ENCODE data around the gene THAP4. TPM values are rescaled to one million over a fixed set of nuclear protein-coding genes. Genes with fewer than 3 reads are reported as not detected.
"Not testable (repeated sequence)": the region's sequence is repeated elsewhere in the genome, so short reads cannot be mapped to it uniquely, and the experiment has no call there.

Gene THAP4
- total RNA-seq, 3 donors from 2014 or later = 35.3 to 45.9 (median 38.1) TPM

- Histone ChIP-seq H3K27me3 (no peaks in the 10 kb centered on the region), H3K9me3 (no peaks in the 10 kb centered on the region), H3K27ac (no peak overlapping the region), H3K4me1 (no peaks in the 10 kb centered on the region), H3K4me3 (no peak overlapping the region), H3K36me3 (no peaks in the 10 kb centered on the region)
- TF ChIP-seq POLR2A (IDR thresholded peaks at IDR 0.05) = no peak
- TF ChIP-seq CTCF (IDR thresholded peaks at IDR 0.05) = no peak
- TF ChIP-seq POLR2AphosphoS5 (IDR thresholded peaks at IDR 0.05) = no peak
- intact Hi-C loops (cut with DNase I; ENCODE audit: low total_unique reads) = no loop called here
- DNase-seq (ENCODE audit: low spot score in 2 of 2) = no peak
Observed at GRCh38 chr2:241571821-241572620, 64.9 kb downstream of the THAP4 start.

GRCh38 chr2:241570961-241571581, 65.9 kb downstream of the THAP4 start:
- no peak for TF ChIP-seq POLR2A (IDR thresholded peaks at IDR 0.05)
- TF ChIP-seq POLR2AphosphoS5 (IDR thresholded peaks at IDR 0.05) = no peak
- no peak for TF ChIP-seq CTCF (IDR thresholded peaks at IDR 0.05)
- intact Hi-C loops (cut with DNase I; ENCODE audit: low total_unique reads) = no loop called here

GRCh38 chr2:241569831-241570281, 67.1 kb downstream of the THAP4 start:
- Histone ChIP-seq H3K27me3 (no peaks in the 10 kb centered on the region), H3K4me3 (no peak overlapping the region), H3K9me3 (no peaks in the 10 kb centered on the region), H3K27ac (no peak overlapping the region), H3K36me3 (no peaks in the 10 kb centered on the region), H3K4me1 (no peaks in the 10 kb centered on the region)
- TF ChIP-seq POLR2AphosphoS5 (IDR thresholded peaks at IDR 0.05) = no peak
- TF ChIP-seq CTCF (IDR thresholded peaks at IDR 0.05) = no peak
- TF ChIP-seq POLR2A (IDR thresholded peaks at IDR 0.05) = no peak
- intact Hi-C loops (cut with DNase I; ENCODE audit: low total_unique reads) = no loop called here
- DNase-seq (ENCODE audit: low spot score in 2 of 2) = no peak

More at GRCh38 chr2:241570961-241571581, 65.9 kb downstream of the THAP4 start:
- no peaks in the 10 kb centered on the region for H3K4me1 ChIP-seq
- no peak for DNase-seq (ENCODE audit: low spot score in 2 of 2)
- H3K27ac ChIP-seq = no peak overlapping the region
- H3K4me3 ChIP-seq = no peak overlapping the region
- no peaks in the 10 kb centered on the region for H3K9me3 ChIP-seq
- no peaks in the 10 kb centered on the region for H3K36me3 ChIP-seq
- no peaks in the 10 kb centered on the region for H3K27me3 ChIP-seq

GRCh38 chr2:241568726-241569125, 68.2 kb downstream of the THAP4 start:
- no peak for DNase-seq (ENCODE audit: low spot score in 2 of 2)
- Histone ChIP-seq H3K4me3 (no peak overlapping the region), H3K27ac (no peak overlapping the region), H3K4me1 (no peaks in the 10 kb centered on the region), H3K36me3 (no peaks in the 10 kb centered on the region), H3K27me3 (no peaks in the 10 kb centered on the region), H3K9me3 (no peaks in the 10 kb centered on the region)
- intact Hi-C loops (cut with DNase I; ENCODE audit: low total_unique reads) = no loop called here
- TF ChIP-seq CTCF (IDR thresholded peaks at IDR 0.05) = no peak
- no peak for TF ChIP-seq POLR2AphosphoS5 (IDR thresholded peaks at IDR 0.05)
- TF ChIP-seq POLR2A (IDR thresholded peaks at IDR 0.05) = no peak

- no peak for DNase-seq (ENCODE audit: low spot score in 2 of 2)
- no peaks in the 10 kb centered on the region for H3K27me3 ChIP-seq
- no peak for TF ChIP-seq CTCF (IDR thresholded peaks at IDR 0.05)
- TF ChIP-seq POLR2AphosphoS5 (IDR thresholded peaks at IDR 0.05) = no peak
- no peak for TF ChIP-seq POLR2A (IDR thresholded peaks at IDR 0.05)
- no peak overlapping the region for H3K4me3 ChIP-seq
- H3K27ac ChIP-seq = no peak overlapping the region
- H3K36me3 ChIP-seq = no peaks in the 10 kb centered on the region
- H3K9me3 ChIP-seq = no peaks in the 10 kb centered on the region
- intact Hi-C loops (cut with DNase I; ENCODE audit: low total_unique reads) = no loop called here
- H3K4me1 ChIP-seq = no peaks in the 10 kb centered on the region
Observed at GRCh38 chr2:241567776-241568175, 69.2 kb downstream of the THAP4 start.

- H3K27me3 ChIP-seq; H3K4me1 ChIP-seq; intact Hi-C loops (cut with DNase I; ENCODE audit: low total_unique reads); H3K36me3 ChIP-seq; H3K4me3 ChIP-seq; H3K27ac ChIP-seq; DNase-seq (ENCODE audit: low spot score in 2 of 2); H3K9me3 ChIP-seq: not testable (repeated sequence)
Observed at GRCh38 chr2:241567266-241567665, 69.7 kb downstream of the THAP4 start.

All from breast epithelium (tissue), 4 donors.